Left ventricle myocardium inferior (tissue), 1 donor: ENCODE measurements around the gene SRPK2. TPM values are rescaled to one million over a fixed set of nuclear protein-coding genes. Genes with fewer than 3 reads are reported as not detected.

Experiments
- DNase-seq: peaks from one replicate; pipeline ENCODE4 v3.0.0-alpha.2; 2020
- H3K27ac ChIP-seq: fragments of 200-600 bp; replicated peaks from 2 replicates; pipeline ENCODE4 v1.8.0; 2021
- H3K27me3 ChIP-seq: fragments of 200-600 bp; 2 replicates; pipeline ENCODE4 v1.8.0; 2021; ENCODE audit warnings: low read depth
- H3K36me3 ChIP-seq: fragments of 200-600 bp; 2 replicates; pipeline ENCODE4 v1.8.0; 2021
- H3K4me1 ChIP-seq: fragments of 200-600 bp; 2 replicates; pipeline ENCODE4 v1.8.0; 2021
- H3K4me3 ChIP-seq: fragments of 200-600 bp; 2 replicates; pipeline ENCODE4 v1.8.0; 2021; ENCODE audit warnings: mild to moderate bottlenecking, moderate library complexity
- H3K9me3 ChIP-seq: fragments of 200-600 bp; replicated peaks from 2 replicates; pipeline ENCODE4 v1.8.0; 2021
- CTCF ChIP-seq: fragments of 200-600 bp; IDR thresholded peaks from 2 replicates; pipeline ENCODE4 v1.8.0; 2021; ENCODE audit warnings: antibody characterized with exemption, mild to moderate bottlenecking, borderline replicate concordance
- intact Hi-C: fragments of 100-400 bp; cut with micrococcal nuclease; formaldehyde crosslinking; loops from one replicate; pipeline ENCODE4 v1.11.0; 2022
- total RNA-seq: library from RNA; stranded (reverse); fragmentation: NEBNext Ultra II Directional; extraction: Animal tissue kit (Norgen Biotek cat#: 25700); gene quantifications from one replicate; pipeline ENCODE4 v1.2.1, GENCODE V29; 2021
- donor health status: DM: no; HTN: yes; CAD: no; lungs with severe emphysema.

Gene SRPK2
- total RNA-seq, 1 donor from 2014 or later: 34.3 TPM

GRCh38 chr7:105087981-105088380 lies 300.7 kb downstream of the SRPK2 start:
- H3K36me3 ChIP-seq: peaks cover 86% of the 10 kb centered on the region

GRCh38 chr7:105086850-105087249 lies 301.9 kb downstream of the SRPK2 start:
- intact Hi-C loops: no loop called here
- Histone ChIP-seq H3K4me1 (peaks cover 15% of the 10 kb centered on the region), H3K36me3 (peaks cover 85% of the 10 kb centered on the region), H3K27ac (no peak overlapping the region), H3K4me3 (no peak overlapping the region), H3K9me3 (no peaks in the 10 kb centered on the region), H3K27me3 (no peaks in the 10 kb centered on the region)
- no peak for DNase-seq
- TF ChIP-seq CTCF: no peak

More at GRCh38 chr7:105087981-105088380, 300.7 kb downstream of the SRPK2 start:
- no peak overlapping the region for H3K4me3 ChIP-seq
- H3K27me3 ChIP-seq: no peaks in the 10 kb centered on the region
- no peak for TF ChIP-seq CTCF
- no peaks in the 10 kb centered on the region for H3K9me3 ChIP-seq
- DNase-seq: no peak
- intact Hi-C loops: no loop called here
- peaks cover 15% of the 10 kb centered on the region for H3K4me1 ChIP-seq
- no peak overlapping the region for H3K27ac ChIP-seq

GRCh38 chr7:105084581-105084980 lies 304.1 kb downstream of the SRPK2 start:
- intact Hi-C loops: no loop called here
- Histone ChIP-seq H3K27ac (peak overlapping the region; percentile 73), H3K36me3 (peaks cover 85% of the 10 kb centered on the region), H3K27me3 (no peaks in the 10 kb centered on the region), H3K4me1 (peaks cover 15% of the 10 kb centered on the region), H3K4me3 (no peak overlapping the region), H3K9me3 (no peaks in the 10 kb centered on the region)
- TF ChIP-seq CTCF: no peak
- no peak for DNase-seq

GRCh38 chr7:105079348-105079747 lies 309.4 kb downstream of the SRPK2 start:
- DNase-seq: no peak
- Histone ChIP-seq H3K27me3 (no peaks in the 10 kb centered on the region), H3K4me3 (no peak overlapping the region), H3K4me1 (peaks cover 5% of the 10 kb centered on the region), H3K9me3 (no peaks in the 10 kb centered on the region), H3K27ac (no peak overlapping the region), H3K36me3 (peaks cover 96% of the 10 kb centered on the region)
- TF ChIP-seq CTCF: no peak
- intact Hi-C loops: no loop called here

- no peak for TF ChIP-seq CTCF
- Histone ChIP-seq H3K9me3 (no peaks in the 10 kb centered on the region), H3K36me3 (peaks cover 83% of the 10 kb centered on the region), H3K4me3 (no peak overlapping the region), H3K27ac (no peak overlapping the region), H3K4me1 (peaks cover 14% of the 10 kb centered on the region), H3K27me3 (no peaks in the 10 kb centered on the region)
- intact Hi-C loops: no loop called here
- no peak for DNase-seq
Measured at GRCh38 chr7:105073143-105073542, 315.6 kb downstream of the SRPK2 start.

GRCh38 chr7:105068886-105069285 lies 319.8 kb downstream of the SRPK2 start:
- Histone ChIP-seq H3K9me3 (no peaks in the 10 kb centered on the region), H3K4me1 (peaks cover 33% of the 10 kb centered on the region), H3K27me3 (no peaks in the 10 kb centered on the region), H3K4me3 (no peak overlapping the region), H3K27ac (no peak overlapping the region), H3K36me3 (peaks cover 73% of the 10 kb centered on the region)
- intact Hi-C loops: no loop called here
- TF ChIP-seq CTCF: no peak
- DNase-seq: no peak
